HG03460 (cell line): ENCODE data around the gene PARP2.
"Not testable (repeated sequence)": the region's sequence is repeated elsewhere in the genome, so short reads cannot be mapped to it uniquely, and the experiment has no call there.

ENCODE experiments used
- ATAC-seq: cut with Tn5 transposase; IDR thresholded peaks from one replicate; pipeline ENCODE4 v1.9.1; 2021; ENCODE audit not compliant: unreplicated experiment

The PARP2 gene, protein sequence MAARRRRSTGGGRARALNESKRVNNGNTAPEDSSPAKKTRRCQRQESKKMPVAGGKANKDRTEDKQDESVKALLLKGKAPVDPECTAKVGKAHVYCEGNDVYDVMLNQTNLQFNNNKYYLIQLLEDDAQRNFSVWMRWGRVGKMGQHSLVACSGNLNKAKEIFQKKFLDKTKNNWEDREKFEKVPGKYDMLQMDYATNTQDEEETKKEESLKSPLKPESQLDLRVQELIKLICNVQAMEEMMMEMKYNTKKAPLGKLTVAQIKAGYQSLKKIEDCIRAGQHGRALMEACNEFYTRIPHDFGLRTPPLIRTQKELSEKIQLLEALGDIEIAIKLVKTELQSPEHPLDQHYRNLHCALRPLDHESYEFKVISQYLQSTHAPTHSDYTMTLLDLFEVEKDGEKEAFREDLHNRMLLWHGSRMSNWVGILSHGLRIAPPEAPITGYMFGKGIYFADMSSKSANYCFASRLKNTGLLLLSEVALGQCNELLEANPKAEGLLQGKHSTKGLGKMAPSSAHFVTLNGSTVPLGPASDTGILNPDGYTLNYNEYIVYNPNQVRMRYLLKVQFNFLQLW

DNA sequence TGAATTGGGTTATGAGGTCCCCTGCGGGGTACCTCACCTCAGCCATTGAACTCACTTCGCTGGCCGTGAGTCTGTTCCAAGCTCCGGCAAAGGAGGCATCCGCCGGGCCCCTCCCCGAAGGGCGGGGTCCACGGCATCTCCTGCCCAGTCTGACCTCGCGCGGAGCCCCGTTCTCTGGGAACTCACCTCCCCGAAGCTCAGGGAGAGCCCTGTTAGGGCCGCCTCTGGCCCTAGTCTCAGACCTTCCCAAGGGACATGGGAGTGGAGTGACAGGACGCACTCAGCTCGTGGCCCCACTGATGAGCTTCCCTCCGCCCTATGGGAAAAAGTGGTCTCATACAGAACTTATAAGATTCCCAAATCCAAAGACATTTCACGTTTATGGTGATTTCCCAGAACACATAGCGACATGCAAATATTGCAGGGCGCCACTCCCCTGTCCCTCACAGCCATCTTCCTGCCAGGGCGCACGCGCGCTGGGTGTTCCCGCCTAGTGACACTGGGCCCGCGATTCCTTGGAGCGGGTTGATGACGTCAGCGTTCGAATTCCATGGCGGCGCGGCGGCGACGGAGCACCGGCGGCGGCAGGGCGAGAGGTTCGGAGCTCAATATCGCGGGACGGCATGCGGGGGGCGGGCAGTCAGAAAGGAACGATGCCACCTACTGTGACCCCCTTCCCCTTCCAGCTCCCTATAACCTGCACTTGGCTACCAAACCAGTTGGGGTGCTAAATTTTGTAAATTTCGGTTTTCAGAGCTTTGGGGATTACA lies at the start of gene PARP2:
TSS of gene PARP2 (plus strand) at position 544 of the 770 bp plus-strand sequence. CDS start at position 551, 7 bp downstream.
- peak; percentile 93 for ATAC-seq

DNA sequence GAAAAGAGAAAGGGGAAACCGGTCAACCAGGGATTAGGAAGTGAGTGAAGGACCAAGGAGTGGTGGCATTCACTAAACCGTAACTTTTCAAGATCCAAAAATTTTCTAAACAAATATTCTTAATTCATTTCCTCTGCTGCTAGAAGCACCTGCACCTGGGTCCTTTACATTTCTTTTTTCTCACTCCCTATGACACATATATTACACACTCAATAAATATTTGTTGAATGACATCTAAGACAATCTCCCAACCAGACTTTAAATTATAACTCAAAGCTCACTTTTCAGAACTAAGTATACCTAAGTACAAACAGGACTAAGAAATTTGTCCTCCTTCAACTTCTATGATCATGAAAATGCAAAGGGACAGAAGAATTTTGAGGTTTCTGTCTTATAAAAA lies 48.8 kb upstream of the PARP2 start:
- no peak for ATAC-seq

DNA sequence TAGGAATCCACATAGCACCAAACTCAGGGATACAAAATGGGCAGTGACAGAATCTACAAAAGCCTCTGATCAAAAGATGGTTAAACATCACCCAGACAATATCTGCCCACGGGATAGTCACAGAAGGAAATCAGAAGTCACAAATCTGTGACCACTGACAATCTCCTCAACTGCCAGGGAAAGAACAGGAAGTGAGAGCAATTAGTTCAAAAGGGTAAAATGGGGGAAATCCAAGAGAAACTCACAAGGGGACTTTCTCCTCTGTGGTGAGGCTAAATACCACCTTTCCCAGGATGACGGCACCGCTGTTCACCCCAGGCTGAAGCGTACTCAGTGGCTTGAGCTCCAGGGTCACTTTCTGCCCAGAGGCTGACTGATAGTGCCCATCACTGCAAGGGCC lies 48.4 kb upstream of the PARP2 start:
- no peak for ATAC-seq

DNA sequence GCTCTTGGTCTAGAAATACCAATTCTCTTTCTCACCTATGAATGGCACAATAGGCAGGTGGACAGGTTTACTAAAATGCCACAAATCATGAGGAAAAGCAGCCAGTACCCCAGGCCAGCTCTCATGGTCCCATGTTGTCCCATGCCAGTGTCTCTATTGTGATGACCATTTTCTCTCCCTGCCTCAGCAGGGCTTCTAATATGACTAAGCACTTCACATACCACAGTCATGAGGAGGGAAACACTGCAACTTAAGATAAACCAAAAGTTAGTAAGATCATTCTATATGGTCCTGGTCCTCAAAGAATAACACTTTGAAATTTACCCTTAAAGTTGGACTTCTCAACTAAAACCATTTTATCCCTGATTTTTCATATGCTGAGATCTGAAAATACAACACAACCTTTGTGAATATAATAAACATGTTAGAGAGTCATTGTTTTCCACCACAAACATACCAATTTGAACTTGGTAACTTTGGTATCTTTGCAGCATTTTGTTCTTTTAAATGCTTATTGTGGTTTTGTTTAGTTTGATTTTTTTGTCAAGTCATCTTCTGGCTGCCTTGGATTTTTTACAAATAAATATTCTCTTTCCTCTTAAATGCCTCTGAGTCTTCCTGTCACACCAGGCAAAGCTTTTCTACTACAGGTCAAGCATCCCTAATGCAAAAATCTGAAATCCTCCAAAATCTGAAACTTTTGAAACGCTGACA lies 41.2 kb upstream of the PARP2 start:
- no peak for ATAC-seq

DNA sequence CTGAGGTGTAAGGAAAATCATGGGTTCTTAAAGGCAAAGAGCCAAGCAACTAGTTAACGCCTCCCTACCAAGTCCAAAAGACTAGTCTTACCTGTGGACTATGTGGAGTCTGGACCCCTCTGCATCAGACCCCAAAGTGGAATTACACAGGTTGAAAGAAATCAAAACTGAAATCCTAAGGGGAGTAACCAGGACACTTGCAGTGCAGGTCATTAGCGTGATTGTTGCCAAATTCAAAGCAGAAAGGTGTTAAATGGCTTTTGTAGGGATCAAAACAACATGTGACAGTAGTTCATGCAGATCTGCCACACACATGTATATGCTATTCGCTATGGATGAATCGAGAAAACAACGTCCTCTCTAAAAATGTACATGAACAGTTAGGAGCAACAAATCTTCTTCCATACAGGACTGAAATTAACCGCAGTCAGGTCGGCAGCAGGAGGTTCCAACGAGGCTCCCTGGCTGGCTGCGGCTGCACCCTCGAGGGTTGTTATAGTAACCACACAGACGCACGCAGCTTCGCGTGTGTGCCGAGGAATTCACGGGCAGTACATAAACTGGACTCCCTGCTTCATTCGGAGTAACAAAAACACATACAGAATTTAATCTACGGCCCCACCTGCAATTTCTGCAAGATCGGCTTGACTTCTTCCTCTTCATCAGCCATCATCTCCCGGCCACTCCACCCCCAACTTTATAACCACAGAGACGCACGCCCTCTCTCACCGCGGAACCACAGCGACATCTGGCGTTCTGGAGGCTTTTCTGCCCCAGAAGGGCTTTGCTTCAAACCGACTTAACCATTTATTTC lies 38.0 kb upstream of the PARP2 start, which contains the start of gene TTC5:
TSS of gene TTC5 (minus strand) at position 687 of the 814 bp plus-strand sequence. CDS start at position 673, 14 bp downstream.
- peak; percentile 97 for ATAC-seq

DNA sequence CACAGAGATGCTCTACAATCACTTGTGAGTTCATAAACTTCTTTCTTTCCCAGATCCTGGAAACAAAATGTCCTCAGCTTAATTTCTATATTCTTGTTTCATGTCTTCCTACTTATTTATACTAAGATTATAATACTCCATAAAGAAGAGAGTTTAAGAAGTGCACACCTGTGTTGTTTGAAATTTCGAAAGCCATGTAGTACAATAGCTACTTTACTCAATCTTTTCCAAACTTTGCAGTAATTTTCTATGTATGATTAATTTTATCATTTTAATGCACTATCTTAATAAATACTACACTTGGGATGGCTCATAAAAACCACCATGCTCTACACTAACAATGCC lies 37.4 kb upstream of the PARP2 start:
- ATAC-seq = no peak

DNA sequence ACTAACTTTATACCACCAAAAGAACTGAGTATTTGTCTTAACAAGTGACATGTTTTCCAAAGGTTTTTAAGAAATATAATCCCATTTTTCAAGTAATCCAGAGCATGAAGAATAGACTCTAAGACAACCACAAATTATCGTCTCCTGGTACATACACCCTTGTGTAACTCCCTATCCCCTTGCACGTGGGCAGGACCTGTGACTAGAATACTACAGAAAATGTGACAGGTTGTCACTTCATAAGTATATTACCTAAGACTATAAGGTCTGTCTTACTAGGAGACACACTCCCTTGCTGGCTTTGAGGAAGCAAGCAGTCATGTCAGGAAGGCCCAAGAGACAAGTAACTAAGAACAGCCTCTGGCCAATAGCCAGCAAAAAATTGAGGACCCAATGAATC lies 29.4 kb upstream of the PARP2 start:
- ATAC-seq = no peak

DNA sequence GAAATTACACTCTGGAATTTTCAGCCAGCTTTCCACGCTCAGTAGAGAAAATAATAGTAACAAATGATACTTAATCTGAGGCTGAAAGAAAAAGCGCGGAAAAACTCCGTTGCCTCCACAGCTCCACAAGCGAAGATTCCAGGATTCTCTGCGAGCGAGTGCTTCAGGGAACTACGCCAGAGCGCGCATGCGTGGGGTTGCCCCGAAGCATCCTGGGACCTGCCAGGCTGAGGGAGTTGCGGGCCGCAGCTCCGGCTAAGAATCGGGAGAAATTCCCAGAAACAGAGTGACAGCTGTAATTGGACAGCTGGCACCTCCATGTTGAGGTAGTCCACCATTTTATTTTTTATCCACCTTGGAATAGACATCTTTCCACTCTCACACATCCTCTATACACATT lies 25.7 kb upstream of the PARP2 start:
- no peak for ATAC-seq

DNA sequence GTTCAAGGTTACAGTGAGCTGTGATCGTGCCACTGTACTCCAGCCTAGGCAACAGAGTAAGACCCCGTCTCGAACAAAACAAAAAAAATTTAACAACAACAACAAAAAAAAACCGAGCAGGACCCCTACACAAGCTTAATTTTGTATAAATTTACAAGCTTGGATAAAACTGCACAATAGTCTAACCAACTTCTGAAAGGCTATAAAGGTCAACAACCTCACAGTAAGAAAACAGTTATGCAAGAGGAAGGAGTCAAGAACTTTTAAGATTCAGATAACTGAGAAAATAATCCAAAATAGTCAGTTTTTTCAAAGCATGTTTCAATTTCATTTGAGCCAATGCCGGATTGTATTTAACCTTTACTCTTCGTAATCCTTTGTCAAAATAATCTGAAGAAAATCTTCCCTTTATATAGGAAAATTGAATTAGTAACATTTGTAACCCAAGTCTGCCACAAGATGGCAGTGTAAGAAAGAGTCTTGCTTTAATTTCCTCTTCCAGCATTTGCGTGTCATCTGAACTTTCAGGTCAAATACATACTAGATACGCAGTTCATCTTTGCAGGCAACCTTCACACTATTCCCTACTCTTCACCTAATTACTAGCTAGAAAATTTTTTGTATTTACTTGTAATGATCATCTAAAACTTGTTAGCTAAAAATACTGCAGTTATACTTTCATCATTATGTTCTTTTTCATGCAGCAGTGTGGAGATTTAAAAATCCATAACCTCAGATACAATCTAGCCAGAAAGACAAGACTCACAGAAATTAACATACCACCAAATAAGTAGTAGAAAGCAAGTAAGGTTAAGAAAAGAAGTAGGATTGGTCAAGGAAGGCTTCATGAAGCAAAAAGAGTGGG lies 16.2 kb upstream of the PARP2 start:
- ATAC-seq = no peak

DNA sequence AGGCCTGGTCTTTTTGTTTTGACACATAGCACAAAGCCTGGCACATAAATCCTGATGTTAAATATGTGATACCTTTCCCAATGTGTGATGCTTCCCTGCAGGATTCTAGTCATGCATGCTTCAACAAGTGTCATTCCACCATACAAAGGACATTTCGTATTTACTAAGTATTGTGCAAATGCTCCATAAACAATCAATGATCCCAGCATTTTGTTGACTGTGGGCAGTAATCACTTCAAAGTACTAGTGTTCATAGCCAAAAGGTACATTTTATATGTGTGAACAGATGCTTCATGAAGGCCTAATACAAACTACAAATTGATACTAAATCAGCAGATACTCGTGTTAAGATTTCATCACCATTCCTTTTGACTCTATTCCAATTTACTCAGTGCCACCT lies 14.7 kb upstream of the PARP2 start:
- no peak for ATAC-seq

DNA sequence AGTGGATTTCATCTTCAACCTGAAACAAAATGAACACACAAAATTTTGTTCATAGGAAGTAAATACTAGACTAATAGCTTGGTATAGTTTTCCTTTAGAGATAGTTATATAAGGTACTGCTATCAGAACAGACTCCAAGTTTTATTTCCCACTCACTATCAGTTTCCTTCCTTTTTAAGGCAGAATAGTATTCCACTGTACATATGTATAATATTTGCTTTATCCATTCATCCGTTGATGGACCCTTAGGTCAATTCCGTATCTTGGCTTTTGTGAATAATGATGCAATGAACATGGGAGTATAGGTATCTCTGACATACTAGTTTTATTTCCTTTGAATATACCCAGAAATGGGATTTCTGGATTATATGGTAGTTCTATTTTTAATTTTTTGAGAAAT lies 14.1 kb upstream of the PARP2 start:
- no peak for ATAC-seq

DNA sequence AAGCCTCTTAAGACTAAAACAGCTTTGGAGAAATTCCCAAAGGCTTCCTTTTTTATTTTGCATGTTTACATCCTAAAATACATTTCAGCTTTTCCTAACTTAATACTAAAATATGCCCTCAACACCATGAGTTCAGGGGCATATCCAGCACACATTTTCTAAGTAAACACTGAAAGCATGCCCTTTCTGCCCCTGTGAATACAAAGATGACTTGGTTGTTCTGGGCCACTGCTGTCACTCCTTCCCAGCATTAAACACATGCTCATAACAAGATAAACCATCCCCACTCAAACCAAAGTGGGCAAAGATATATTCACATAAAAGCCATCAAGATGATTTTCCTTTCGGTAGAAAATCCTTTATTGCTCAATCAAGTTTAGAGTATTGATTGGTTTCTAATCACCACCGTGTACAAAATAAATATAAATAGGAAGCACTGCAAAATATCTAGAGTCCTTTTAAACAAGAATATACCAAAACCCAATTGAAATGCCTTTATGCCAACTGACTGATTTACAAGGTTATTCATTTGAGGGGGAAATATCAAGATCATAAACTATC lies 12.3 kb upstream of the PARP2 start:
- ATAC-seq = no peak

DNA sequence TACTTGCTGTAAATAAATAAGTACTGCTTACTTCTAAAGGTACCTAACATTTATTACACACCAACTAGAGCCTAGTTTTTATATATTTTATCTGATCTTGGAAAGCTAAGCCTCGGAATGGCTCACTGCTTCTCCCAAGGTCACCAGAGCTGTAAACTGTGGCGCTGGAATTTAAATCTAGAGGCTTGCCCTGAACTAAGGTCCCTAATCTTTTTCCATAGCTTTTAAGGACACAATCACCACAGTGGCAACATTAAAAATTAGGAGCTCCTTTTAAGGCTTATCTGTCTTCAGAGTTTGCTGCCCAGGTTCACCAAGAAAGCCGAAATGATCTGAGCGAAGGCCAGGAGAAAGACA lies 11.0 kb upstream of the PARP2 start:
- ATAC-seq = no peak

DNA sequence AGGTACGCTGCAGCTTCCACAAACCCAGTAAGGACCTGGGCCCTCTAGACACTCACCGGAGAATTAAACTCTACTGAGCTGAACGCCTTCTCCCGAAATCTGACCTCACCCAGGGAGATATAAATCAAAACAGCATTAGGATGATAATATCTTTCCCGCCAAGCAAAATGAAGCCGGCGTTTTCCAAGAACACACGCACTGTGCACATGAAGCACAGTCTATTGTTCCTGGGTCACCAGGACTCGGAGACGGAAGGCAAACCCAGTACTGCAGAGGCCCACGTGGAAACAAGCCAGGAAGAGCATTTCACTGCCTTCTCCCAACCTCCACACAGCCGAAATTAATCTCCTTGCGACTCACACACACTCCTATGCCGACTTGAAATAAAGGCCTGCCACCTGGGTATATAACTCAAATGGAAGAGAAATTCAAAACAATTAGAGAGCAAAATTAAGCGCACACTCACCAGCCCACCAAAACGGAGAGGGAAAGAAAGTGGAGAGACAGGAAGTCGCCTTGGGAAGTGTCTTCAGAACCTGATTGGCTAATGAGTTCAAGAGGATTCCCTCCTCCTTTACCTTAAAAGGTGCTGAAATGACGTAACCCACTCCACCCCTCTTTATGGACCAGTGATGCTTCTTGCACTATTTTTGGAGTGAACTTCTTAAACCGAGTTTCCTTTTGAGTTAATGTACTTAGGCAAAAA lies 10.5 kb upstream of the PARP2 start, which contains the start of gene CCNB1IP1:
TSS of gene CCNB1IP1 (minus strand) at position 492 of the 706 bp plus-strand sequence. CDS start 16,756 bp downstream, outside the sequence.
- peak; percentile 99 for ATAC-seq

DNA sequence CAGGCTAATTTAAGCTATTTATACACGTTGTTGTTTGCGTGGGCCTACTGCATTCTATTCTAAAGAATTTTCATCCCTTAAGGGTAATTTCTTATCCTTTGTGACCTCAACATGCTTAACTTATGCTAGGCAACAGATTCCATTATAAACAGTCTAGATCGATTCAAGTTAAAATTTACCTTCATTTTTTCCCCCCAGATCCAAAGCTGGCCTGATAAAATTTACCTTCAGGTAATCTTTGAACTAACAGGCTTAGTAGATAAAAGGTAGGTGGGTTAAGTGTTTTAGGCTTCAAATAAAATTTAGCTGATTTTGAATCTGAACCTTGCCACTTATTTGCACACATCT lies 10.0 kb upstream of the PARP2 start:
- ATAC-seq = no peak

DNA sequence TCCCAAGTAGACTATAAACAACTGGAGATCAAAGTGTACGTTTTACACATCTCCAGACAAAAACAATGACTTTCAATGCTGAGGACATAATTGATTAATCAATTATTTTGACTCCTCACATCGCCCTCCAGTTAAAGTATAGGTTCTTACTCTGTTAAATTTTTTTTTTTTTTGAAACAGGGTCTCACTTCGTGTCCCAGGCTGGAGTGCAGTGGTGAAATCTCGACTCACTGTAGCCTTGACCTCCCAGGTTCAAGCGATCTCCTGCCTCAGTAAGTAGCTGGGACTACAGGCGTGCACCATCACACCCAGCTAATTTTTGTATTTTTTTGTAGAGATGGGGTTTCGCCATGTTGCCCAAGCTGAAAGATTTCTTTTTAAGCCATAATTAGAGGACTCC lies 9.4 kb upstream of the PARP2 start:
- ATAC-seq = no peak

DNA sequence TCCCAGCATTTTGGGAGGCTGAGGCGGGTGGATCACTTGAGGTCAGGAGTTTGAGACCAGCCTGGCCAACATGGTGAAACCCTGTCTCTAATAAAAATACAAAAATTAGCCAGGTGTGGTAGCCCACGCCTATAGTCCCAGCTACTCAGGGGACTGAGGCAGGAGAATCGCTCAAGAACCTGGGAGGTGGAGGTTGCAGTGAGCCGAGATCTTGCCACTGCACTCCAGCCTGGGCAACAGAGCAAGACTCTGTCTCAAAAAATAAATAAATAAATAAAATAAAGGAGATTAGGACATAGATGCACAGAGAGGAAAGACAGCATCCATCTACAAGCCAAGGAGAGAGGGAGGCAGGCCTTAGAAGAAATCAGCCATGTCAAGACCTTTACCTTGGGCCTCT lies 2.4 kb upstream of the PARP2 start:
- not testable (repeated sequence) for ATAC-seq

DNA sequence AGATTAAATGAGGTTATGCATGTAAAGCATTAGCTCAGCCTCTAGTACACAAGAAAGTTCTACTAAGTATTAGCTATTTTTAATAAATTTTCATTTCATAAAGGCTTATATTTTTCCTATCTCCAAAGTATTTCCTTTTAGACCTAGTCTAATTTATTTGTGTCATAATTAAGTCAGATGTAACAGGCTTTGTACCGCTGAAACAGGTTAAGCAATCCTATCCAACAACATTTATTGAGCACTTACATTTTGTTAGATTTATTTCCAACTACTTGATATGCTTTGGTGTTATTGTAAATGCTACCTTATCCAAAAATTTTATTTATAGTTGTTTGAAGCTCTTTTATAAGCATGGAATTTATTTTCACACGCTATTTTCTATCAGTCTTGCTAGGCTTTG lies 1.8 kb upstream of the PARP2 start:
- no peak for ATAC-seq

DNA sequence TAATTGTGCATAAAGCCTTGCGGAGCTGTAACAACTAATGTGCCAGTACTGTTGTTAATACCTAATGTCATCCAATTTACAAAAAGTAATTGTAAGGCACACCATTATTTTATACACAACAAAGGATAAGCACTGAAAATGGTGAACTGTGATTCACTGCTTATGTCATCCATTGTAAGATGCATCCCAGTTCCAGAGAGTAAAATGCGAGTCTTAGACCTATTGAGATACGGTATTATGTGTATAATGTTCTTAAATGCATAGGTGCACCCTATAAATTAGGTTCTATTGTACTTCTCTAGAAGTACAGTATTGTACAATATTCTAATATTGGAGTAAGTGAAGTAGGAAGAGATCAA lies 406 bp downstream of the PARP2 start:
- no peak for ATAC-seq
